HK-2 (cell line): ENCODE data around the gene DNAJB12.
"Not testable (repeated sequence)": the region's sequence is repeated elsewhere in the genome, so short reads cannot be mapped to it uniquely, and the experiment has no call there.

Experiments used
- DNase-seq: peaks from one replicate; pipeline ENCODE4 v3.0.0-alpha.2; 2018; ENCODE audit not compliant: unreplicated experiment

Gene DNAJB12

DNA sequence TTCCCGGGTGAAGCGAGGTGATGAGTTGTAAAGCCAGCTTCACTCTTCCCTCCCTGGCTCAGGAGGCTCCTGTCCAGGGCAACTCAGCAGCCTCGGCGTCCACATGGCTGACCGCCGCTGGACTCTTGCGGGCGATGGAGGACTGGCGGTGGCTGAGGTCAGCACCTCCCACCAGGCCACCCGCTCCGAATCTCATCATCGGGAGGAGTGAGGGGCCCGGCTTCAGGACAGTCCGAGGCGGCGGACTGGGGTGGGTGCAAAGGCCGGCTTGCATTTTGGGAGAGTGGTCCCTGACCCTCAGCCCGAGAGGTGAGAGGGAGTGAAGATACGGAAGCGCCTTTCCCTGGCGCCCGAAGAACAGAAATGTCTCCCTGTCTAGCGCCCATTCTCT, 759 bp downstream of the DNAJB12 start:
- peak; percentile 55 for DNase-seq

- no peak for DNase-seq
Measured at GRCh38 chr10:72353028-72353964, 1.4 kb downstream of the DNAJB12 start.

DNA sequence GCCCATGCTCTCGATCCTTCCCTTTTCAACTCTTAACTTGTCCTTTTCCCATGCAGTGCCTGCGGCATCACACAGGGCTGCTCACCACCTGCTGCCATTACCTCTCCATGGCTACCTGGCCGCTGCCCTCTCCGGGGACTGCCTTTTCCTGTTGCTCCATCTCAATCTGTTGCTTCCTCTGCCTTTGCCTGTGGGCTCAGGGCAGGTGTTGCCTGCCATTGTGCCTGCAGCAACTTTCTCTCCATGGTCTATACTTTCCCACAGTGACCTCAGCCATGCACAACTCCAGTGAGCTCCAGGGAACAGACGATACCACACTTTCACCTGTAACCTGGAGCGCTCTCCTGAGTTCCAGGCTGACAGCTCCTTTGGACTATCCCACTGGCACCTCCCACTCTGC, 3.2 kb downstream of the DNAJB12 start:
- no peak for DNase-seq

DNA sequence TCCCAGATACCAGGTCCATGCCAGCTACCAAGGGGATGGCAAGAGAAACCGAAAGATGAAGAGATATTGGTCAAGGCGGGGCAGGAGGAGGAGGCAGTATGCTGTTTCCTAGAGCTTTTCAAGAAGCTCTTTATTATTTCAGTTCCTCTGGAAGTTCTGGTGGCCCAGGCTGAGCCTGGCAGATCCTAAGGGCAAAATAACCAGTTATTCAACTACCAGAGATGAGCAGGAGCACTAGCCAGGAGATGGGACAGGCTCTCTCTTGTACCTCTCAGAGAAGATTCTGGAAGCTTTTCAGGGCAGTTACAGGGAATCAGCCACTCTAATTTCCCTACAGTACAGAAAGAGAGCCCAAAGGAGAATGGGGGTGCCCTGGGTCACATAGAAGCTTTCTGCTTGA, 5.3 kb downstream of the DNAJB12 start:
- DNase-seq: no peak

DNA sequence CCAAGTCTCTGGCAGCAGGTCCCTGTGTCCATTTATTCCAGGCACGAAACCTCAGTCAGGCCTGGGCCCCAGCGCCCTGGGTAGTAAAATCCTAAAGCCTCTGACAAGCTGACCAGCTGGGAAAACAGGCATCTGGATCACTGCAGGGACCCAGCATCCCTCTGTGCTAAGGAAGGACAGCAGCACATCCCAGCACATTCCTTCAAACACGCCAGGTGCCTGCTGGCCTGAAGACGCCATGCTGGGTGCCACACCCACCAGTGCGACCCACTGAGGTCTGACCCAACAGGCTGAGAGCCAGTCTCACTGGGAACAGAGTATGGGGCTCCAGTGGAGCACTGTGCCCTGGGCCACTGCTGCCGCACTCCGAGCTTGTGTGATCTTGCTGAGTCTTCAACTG, 6.4 kb downstream of the DNAJB12 start:
- DNase-seq: no peak

DNA sequence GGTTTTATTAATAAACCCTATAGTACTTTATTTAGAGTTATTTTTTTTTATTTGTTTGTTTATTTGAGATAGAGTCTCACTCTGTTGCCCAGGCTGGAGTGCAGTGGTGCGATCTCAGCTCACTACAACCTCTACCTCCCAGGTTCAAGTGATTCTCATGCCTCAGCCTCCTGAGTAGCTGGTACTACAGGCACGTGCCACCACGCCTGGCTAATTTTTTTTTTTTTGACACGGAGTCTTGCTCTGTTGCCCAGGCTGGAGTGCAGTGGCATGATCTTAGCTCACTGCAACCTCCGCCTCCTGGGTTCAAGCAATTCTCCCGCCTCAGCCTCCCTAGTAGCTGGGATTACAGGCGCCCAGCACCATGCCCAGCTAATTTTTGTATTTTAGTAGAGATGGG, 8.6 kb downstream of the DNAJB12 start:
- DNase-seq: not testable (repeated sequence)

DNA sequence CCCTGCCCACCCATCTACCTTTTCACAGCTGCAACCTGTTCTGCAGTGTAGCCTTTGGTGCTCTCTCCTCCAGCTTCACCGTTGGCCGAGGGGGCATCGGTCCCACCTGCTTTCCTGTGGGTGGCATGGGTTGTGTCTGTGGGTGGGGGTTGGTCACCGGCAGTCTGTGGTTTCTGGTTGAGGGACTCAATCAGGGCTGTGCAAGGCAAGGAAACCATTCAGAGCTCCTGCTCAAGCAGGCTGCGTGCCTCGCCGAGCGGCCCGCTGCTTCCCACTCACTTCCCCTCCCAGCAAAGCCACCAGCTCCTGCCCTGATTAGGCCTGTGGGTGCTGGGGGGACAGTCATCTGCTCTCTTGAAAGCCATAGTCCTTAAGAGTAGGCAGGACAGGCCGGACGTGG, 9.8 kb downstream of the DNAJB12 start:
- DNase-seq: no peak

GRCh38 chr10:72342911-72343310, 11.8 kb downstream of the DNAJB12 start:
- DNase-seq: no peak

- peak; percentile 59 for DNase-seq
Measured at GRCh38 chr10:72340510-72341261, 14.0 kb downstream of the DNAJB12 start.

DNA sequence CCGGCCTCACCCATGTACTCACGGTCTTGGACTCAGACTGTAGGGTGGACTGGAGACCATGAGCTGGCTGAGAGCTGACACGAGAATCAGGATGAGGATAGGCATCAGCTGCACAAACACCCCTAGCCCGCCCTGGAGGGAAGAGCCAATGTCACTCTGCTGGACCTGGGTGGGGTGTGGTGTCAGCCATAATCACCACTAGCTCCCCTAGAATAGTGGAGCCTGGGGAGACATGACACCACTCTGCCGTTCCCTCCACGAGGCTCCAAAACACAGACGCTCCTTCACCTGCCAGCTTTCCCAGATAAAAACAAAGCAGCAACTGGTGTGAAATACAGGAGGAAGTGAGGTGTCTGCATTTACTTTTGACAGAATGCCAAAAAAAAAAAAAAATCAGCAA, 16.5 kb downstream of the DNAJB12 start:
- DNase-seq: no peak

DNA sequence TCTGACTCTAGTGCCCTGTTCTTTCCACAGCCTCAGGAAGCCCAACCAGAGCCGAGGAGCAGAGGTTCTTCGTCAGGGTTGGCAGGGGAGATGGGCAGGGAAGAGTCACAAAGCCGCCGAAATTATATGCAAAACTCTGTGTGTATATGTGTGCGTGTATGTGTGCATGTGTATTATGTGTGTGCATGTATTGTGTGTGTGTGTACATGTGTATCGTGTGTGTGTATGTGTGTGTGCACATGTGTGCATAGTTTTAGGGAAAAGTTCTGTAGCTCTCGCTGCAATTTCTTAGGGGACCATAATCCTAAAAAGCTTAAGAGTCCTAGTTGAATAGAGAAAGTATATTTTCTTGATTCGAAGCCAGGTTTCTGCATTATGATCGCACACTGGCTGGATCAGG, 17.0 kb downstream of the DNAJB12 start:
- DNase-seq: no peak

- peak; percentile 86 for DNase-seq
Measured at GRCh38 chr10:72337039-72337629, 17.6 kb downstream of the DNAJB12 start.

DNA sequence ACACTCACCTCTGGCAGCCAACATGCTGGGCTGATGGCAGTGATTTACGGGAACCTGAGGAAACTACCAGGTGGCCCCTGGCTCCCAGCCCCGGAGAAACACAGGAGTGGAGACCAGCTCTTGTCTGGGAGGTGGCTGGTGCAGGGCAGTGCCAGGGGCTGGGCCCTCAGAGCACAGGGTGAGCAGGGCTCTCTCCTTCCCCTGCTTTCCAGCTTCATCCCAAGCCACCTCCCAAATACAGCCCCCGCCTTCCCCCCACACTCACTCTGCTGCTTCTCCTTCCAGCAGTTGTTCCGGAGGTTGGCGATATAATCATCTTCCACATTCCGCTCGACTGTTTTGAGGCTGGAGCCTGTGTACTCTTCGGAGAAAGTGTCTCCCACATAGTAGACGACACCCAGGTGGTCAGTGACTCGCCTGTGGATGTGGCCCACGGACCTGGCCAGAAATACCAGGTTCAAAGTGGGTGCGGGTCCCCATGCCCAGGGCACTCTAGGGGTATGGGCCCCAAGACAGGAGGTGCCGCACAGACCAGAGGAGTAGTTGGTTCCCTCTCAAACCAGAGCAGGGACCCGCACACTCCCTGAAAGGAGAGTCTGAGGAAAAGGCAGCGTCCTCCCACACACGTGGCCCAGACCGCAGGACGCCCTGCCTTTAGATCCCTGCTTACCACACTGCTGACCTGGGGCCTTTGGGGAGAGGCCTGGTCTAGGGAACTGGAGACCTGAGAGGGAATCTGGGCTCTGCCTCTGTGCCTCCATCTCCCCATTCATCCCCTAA, 18.3 kb downstream of the DNAJB12 start:
- DNase-seq: peak; percentile 64

- DNase-seq: peak; percentile 80
Measured at GRCh38 chr10:72335394-72336258, 19.1 kb downstream of the DNAJB12 start.

GRCh38 chr10:72334825-72335393, 19.8 kb downstream of the DNAJB12 start:
- DNase-seq: peak; percentile 99

DNA sequence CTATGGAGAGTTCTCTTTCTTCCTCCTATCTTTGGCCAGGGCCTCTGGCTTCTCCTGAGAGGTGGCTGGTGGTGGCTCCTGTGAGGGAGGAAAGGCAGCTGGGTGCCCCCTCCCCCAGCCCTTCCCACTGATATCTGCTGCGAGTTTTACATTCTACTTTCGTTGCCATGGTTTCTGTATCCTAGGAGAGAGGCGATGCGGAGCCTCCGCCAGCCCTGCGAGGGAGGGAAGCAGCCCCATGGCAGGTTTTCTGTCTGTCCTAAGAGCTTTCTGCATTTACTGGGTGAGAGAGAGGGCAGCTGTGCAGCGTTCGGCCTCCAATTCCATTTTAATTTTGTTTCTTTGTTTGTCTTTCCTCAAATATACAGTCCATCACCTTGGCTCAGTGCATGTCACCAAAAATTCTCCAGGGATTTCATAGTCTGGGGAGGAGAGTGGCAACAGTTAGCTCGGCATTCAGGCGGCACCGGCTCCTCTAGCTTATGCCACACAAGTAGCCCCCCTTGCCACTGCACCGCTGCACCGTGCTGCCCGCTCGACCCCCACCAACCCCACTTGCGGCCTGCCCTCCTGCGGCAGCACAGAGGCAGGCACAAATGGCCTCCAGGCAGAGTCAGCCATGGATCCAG, 20.4 kb downstream of the DNAJB12 start:
- peak; percentile 73 for DNase-seq

DNA sequence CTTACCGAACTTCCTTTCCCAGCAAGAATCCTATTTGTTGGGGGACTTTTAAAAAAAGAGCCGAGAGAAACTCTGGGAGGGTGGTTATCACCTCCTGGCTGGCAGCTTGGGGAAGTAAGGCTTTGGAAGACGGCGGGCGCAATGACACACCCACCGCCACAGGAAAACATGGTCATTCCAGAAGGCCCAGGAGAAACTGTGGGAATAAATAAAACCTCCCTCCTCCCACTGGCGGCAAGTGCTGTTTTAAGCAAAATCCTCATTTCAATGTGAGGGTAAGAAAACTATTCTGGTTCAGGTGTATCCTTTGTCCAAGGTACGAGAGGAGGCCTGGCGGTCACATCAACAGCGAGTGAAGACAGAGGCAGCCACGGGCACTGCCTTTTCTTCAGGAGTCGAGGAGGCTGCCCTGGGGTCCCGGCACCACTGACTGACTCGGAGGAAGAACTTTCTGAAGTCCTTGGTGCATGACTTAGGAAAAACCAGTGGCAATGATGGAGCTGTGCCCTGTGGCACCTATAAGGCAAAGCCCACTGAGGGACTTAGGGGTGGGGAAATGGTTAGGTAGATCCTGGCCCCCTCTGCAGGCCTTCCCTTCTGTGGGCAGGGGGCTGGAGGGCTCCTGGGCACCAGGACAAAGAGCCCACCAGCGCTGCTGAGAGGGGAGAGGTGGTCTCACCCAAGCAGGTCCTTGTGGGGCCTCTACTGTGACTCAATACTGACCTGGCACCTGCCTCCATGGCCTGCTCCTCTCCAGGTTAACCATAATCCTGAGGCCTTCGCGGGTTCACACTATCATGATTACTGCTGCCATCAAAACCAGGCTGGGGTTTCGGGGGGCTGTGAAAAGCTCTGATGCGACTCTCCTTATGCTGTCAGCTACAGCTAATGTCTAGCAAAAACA, 21.4 kb downstream of the DNAJB12 start:
- no peak for DNase-seq

- no peak for DNase-seq
Measured at GRCh38 chr10:72332423-72333111, 22.2 kb downstream of the DNAJB12 start.
